Activated CD4-positive, alpha-beta T cell treated with anti-CD3 and anti-CD28 coated beads, Interleukin-2, amount 10 ng/mL, durations not matched to agents 24 days and 14 days (primary cell): Measurements from ENCODE around the gene SURF2. TPM values are rescaled to one million over a fixed set of nuclear protein-coding genes. Genes with fewer than 3 reads are reported as not detected.

Source experiments
- DNase-seq: peaks from one replicate; pipeline ENCODE4 v3.0.0; 2022
- H3K27ac Mint-ChIP-seq: one replicate; pipeline ENCODE4 v1.8.0; 2022; ENCODE audit warnings: mild to moderate bottlenecking, mixed read lengths
- H3K27me3 Mint-ChIP-seq: one replicate; pipeline ENCODE4 v1.8.0; 2022; ENCODE audit warnings: mixed read lengths
- H3K36me3 Mint-ChIP-seq: one replicate; pipeline ENCODE4 v1.8.0; 2022; ENCODE audit warnings: low read depth, mild to moderate bottlenecking, mixed read lengths
- H3K4me1 Mint-ChIP-seq: one replicate; pipeline ENCODE4 v1.8.0; 2021; ENCODE audit warnings: mixed read lengths
- H3K4me3 Mint-ChIP-seq: one replicate; pipeline ENCODE4 v1.8.0; 2022; ENCODE audit warnings: mild to moderate bottlenecking, moderate library complexity, mixed read lengths
- H3K9me3 Mint-ChIP-seq: one replicate; pipeline ENCODE4 v1.8.0; 2021; ENCODE audit warnings: mixed read lengths
- intact Hi-C: fragments of 100-400 bp; cut with micrococcal nuclease; formaldehyde crosslinking; loops from one replicate; pipeline ENCODE4 v1.15.1; 2023
- total RNA-seq: library from RNA; stranded (reverse); gene quantifications from 2 replicates; pipeline ENCODE4 v1.2.3, GENCODE V29; 2022

The SURF2 gene
- total RNA-seq, 1 donor from 2014 or later, result 28.5 TPM

DNA sequence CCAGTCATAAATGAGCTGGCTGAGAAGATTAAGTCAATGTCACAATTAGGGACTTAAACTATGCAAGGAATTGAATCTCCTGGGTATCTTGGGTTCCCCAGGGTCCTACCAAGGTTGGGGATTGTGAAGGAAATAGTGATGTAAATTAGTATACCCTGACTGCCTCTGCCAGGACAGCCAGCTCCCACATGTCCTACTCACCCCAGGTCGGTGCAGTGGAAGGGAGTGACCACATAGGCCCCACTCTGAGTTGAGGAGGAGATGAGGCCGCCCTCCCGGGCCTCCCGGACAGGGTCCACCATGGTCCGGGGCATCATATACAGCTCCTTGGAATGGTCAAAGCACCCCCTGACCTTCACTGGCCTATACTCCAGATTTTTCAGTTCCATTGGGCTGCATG is 2.8 kb upstream of the SURF2 start:
- Mint-ChIP-seq H3K4me1 (peaks cover 43% of the 10 kb centered on the region), H3K36me3 (peaks cover 58% of the 10 kb centered on the region), H3K9me3 (no peaks in the 10 kb centered on the region), H3K27ac (peak overlapping the region; percentile 39), H3K4me3 (no peak overlapping the region), H3K27me3 (no peaks in the 10 kb centered on the region)
- no peak for DNase-seq
- intact Hi-C loops, result loop anchor here (10.0 kb wide), 1 partner anchor 329 kb away; no protein-coding TSS in a partner anchor

DNA sequence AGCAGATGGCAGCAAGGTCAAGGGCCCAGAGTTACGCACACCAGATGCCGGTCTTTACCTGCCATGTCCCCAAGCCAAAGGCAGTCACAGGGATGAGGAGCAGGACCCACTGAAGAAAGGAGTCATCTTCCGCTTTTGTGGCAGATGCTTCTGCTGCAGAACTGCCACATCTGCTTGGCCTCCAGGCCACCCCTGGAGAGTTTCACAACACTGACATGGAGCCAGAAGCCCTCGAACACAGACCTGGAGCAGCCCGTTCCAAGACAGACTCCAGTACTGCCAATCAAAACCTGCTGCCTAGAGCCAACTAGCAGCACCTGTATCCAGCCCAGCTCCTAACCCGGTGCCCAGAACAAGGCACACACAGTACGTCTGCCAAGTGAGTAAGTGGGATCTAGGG is 1.6 kb upstream of the SURF2 start:
- intact Hi-C loops, result loop anchor here (5.0 to 10.0 kb wide), 2 partner anchors 63 to 330 kb away; partner anchors contain the start of gene REXO4
- peaks cover 36% of the 10 kb centered on the region for H3K4me1 Mint-ChIP-seq
- peaks cover 51% of the 10 kb centered on the region for H3K36me3 Mint-ChIP-seq

DNA sequence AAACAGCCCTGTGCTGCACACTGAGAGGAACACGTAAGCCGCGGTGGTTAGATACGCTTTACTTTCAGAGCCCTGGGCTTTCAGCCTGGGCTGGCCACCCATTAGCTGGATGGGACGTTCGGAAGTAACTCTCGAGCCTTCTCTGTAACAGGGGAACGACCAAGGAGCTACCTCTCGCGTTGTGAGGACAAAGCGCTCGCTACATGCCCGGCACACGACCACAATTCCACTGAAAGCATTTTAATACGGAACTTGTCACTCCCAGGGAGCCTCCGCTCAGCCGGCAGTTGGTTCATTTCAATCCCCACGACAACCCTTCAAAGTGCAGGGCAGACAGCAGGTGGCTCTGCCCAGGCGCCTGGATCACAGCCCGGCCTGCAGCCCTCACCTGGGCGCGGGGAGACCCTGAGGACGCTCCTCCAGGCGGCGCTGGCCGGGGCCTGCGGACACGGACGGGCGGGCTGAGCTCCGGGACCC is 431 bp upstream of the SURF2 start:
- intact Hi-C loops, result loop anchor here (1.0 to 10.0 kb wide), 4 partner anchors 8 to 331 kb away; partner anchors contain the start of genes MED22, REXO4 and RPL7A
- H3K4me1 Mint-ChIP-seq, result peaks cover 36% of the 10 kb centered on the region
- peak; percentile 73 for DNase-seq

More for the DNA sequence above, 1.6 kb upstream of the SURF2 start:
- Mint-ChIP-seq H3K9me3 (no peaks in the 10 kb centered on the region), H3K4me3 (peak overlapping the region; percentile 92), H3K27ac (peak overlapping the region; percentile 24), H3K27me3 (no peaks in the 10 kb centered on the region)
- no peak for DNase-seq

DNA sequence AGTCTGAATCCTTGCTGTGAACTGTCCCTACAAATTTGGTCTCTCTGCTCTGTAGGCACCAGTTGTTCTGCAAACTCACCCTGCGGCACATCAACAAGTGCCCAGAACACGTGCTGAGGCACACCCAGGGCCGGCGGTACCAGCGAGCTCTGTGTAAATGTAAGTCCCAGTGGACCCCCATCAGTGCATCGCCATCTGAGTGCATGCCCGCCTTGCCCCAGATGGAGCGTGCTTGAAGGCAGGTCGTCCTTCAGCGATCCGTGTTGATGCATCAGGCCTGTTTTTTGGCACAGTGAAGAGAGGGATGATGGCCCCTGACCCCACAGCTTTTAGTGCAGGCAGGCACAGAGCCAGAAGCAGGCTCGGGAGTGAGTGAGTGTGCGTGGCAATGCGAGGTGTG is 1.3 kb downstream of the SURF2 start:
- H3K27ac Mint-ChIP-seq, result no peak overlapping the region
- peaks cover 45% of the 10 kb centered on the region for H3K36me3 Mint-ChIP-seq
- intact Hi-C loops, result loop anchor here (5.0 to 10.0 kb wide), 2 partner anchors 60 to 333 kb away; partner anchors contain the start of gene REXO4
- no peaks in the 10 kb centered on the region for H3K9me3 Mint-ChIP-seq
- H3K4me3 Mint-ChIP-seq, result peak overlapping the region; percentile 88
- no peaks in the 10 kb centered on the region for H3K27me3 Mint-ChIP-seq
- DNase-seq, result no peak
- peaks cover 46% of the 10 kb centered on the region for H3K4me1 Mint-ChIP-seq

More for the DNA sequence above, 431 bp upstream of the SURF2 start:
- peak overlapping the region; percentile 92 for H3K4me3 Mint-ChIP-seq
- peaks cover 48% of the 10 kb centered on the region for H3K36me3 Mint-ChIP-seq
- H3K9me3 Mint-ChIP-seq, result no peaks in the 10 kb centered on the region
- no peaks in the 10 kb centered on the region for H3K27me3 Mint-ChIP-seq
- peak overlapping the region; percentile 82 for H3K27ac Mint-ChIP-seq

DNA sequence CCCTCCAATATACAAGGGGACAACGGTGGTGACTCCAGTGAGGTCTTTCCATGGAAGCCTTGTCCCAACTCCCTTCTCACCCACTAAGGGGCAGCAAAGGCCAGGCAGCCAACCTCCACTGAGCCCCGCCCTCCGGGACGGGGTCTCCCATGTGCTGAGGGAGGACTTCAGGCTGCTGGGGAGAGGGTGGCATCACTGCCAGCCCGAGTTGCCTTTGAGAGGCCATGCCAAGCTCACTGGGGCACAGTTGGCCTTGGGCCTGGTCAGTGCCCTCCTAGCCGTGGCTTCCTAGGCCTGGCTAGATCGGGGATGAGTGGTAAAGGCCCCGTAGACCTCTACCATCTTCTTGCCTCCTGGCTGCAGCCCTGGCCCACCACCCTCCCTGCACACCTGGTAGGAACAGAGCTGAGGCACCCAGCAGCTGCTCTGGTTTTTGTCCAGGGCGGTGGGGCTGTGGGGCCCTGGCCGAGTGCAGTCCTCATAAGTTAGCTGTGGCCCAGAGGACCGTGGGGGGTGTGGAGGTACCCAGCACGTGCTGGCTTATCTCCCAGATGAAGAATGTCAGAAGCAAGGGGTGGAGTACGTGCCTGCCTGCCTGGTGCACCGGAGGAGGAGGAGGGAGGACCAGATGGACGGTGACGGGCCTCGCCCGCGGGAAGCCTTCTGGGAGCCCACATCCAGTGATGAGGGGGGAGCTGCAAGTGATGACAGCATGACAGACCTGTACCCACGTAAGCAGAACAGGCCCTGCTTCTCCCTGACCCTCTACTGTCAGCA is 3.2 kb downstream of the SURF2 start:
- Mint-ChIP-seq H3K27ac (no peak overlapping the region), H3K27me3 (no peaks in the 10 kb centered on the region), H3K4me3 (no peak overlapping the region), H3K36me3 (peaks cover 55% of the 10 kb centered on the region), H3K9me3 (no peaks in the 10 kb centered on the region), H3K4me1 (peaks cover 41% of the 10 kb centered on the region)
- no peak for DNase-seq
- intact Hi-C loops, result loop anchor here (5.0 to 10.0 kb wide), 2 partner anchors 58 to 335 kb away; partner anchors contain the start of gene REXO4

DNA sequence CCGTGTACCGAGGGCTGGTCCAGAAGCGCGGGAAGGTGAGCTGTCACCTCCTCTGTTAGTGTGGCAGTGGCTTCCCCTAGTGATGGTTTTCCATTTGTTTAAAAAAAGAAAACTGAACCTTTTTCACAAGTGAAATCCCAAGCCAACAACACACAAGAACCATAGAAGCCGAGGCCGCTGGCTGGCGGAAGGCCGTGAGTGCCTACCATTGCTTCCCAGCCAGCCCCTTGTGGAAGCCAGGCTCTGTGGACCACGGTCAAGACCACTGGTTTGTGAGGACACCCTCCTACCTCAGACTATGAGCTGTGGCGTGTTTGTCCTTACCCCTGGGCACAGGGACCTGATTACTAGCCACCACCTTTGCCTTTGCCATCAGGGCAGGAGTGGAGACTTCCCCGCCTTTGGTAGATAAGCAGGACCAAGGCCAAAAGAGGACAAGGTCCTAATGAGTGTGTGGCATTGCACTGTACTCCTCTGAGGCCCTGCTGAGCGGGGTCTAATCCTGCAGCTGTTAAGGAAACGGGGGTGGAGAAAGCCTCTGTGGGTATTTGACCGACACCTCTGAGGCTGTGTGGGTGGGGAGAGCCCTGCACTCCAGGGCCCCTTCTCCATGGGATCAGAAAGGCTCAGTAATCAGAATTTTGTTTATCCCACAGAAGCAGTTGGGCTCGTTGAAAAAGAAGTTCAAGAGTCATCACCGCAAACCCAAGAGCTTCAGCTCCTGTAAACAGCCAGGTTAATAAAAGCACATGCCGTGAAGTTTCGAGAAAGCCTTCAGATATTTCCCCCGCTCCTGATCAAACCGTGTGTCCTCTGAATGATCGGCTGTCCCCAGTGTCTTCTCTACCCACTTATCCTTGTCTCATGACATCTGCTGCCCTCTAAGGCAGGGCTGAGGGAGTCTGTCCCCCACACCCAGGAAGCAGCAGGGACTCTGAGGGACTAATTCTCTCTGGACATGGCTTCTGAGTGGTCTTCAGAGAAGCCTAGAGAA is 4.3 kb downstream of the SURF2 start:
- no peak for DNase-seq
- intact Hi-C loops, result no loop called here

DNA sequence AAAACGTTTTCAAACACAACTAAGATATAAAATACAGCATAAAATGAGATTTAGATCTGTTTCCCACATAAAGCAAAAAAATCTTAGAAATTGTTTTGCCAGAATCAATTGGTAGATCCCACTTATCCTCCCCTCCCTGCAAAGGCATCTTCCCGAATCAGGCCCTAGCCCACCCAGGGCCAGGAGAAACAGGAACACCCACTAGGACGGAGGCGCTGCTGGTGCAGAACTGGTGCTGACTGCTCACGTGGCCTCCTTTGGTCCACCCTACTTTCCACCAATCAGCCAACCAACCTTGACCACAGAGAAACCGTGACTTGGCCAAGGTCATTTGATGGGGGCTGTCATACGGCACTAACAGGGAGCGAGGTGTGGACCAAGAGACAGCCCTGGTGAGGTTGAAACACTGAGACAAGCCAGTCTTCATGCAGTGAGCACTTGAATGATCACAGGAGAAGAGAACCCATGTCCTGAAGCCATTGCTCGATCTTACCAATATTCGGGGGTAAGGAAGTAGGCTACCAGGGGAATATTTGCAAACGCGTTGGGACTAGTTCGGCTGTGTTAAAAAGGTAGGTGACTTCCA is 5.2 kb downstream of the SURF2 start:
- Mint-ChIP-seq H3K4me3 (no peak overlapping the region), H3K4me1 (peaks cover 35% of the 10 kb centered on the region), H3K36me3 (peaks cover 68% of the 10 kb centered on the region), H3K9me3 (no peaks in the 10 kb centered on the region), H3K27me3 (no peaks in the 10 kb centered on the region), H3K27ac (peak overlapping the region; percentile 76)
- intact Hi-C loops, result no loop called here
- DNase-seq, result no peak

More for the DNA sequence above, 4.3 kb downstream of the SURF2 start:
- Mint-ChIP-seq H3K36me3 (peaks cover 62% of the 10 kb centered on the region), H3K4me1 (peaks cover 35% of the 10 kb centered on the region), H3K27ac (peak overlapping the region; percentile 76), H3K27me3 (no peaks in the 10 kb centered on the region), H3K9me3 (no peaks in the 10 kb centered on the region), H3K4me3 (no peak overlapping the region)

GRCh38 chr9:133362359-133363044 is 6.2 kb downstream of the SURF2 start:
- Mint-ChIP-seq H3K27ac (peak overlapping the region; percentile 28), H3K27me3 (no peaks in the 10 kb centered on the region), H3K9me3 (no peaks in the 10 kb centered on the region), H3K4me3 (no peak overlapping the region), H3K36me3 (peaks cover 73% of the 10 kb centered on the region), H3K4me1 (peaks cover 35% of the 10 kb centered on the region)
- no peak for DNase-seq
- intact Hi-C loops, result no loop called here

DNA sequence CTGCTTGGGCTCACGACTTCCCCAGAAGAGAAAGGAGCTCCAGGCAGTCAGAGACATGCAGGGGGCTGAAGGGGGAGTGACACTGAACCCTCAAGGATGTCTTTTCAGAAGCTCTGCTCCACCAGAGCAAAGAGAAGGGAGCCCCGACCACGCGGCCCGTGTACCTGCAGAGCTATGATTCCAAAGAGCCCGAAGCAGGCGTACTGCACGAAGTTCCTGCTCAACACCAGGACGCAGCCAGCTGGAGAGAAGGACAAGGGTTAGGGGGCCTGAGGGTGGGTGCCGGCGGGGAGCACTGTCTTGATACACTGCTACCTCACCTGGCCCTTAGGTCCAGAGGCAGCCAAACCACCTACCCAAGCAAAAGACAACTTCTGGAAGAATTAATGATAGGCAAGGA is 10.1 kb downstream of the SURF2 start:
- no peaks in the 10 kb centered on the region for H3K9me3 Mint-ChIP-seq
- H3K27ac Mint-ChIP-seq, result no peak overlapping the region
- peaks cover 78% of the 10 kb centered on the region for H3K36me3 Mint-ChIP-seq
- intact Hi-C loops, result no loop called here
- peaks cover 40% of the 10 kb centered on the region for H3K4me1 Mint-ChIP-seq
- no peak overlapping the region for H3K4me3 Mint-ChIP-seq
- no peak for DNase-seq
- no peaks in the 10 kb centered on the region for H3K27me3 Mint-ChIP-seq

- intact Hi-C loops, result no loop called here
Observed at GRCh38 chr9:133367221-133367620, 10.9 kb downstream of the SURF2 start.

DNA sequence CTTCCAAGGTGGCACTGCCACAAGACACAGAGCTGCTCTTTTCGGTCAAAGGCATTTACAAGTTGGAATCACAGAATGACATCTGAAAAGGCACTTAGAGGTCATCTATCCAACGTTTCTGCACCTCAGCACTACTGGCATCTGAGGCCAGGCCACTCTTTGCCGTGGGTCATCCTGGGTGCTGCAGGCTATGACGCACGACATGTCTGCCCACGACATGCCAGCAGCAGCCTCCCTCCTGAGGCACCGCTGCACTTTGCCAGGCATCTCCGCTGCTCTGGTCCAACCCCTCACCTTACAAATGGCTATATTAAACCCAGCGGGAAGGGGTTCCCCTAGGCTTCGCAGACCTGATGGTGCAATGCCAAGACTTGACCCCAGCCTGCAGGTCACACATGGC is 11.4 kb downstream of the SURF2 start:
- Mint-ChIP-seq H3K36me3 (peaks cover 80% of the 10 kb centered on the region), H3K27me3 (no peaks in the 10 kb centered on the region), H3K4me1 (peaks cover 46% of the 10 kb centered on the region), H3K4me3 (no peak overlapping the region), H3K27ac (no peak overlapping the region), H3K9me3 (no peaks in the 10 kb centered on the region)
- DNase-seq, result no peak
- intact Hi-C loops, result no loop called here

More at GRCh38 chr9:133367221-133367620, 10.9 kb downstream of the SURF2 start:
- H3K27ac Mint-ChIP-seq, result no peak overlapping the region
- no peaks in the 10 kb centered on the region for H3K9me3 Mint-ChIP-seq
- no peak for DNase-seq
- H3K4me1 Mint-ChIP-seq, result peaks cover 41% of the 10 kb centered on the region
- no peaks in the 10 kb centered on the region for H3K27me3 Mint-ChIP-seq
- H3K36me3 Mint-ChIP-seq, result peaks cover 78% of the 10 kb centered on the region
- no peak overlapping the region for H3K4me3 Mint-ChIP-seq

DNA sequence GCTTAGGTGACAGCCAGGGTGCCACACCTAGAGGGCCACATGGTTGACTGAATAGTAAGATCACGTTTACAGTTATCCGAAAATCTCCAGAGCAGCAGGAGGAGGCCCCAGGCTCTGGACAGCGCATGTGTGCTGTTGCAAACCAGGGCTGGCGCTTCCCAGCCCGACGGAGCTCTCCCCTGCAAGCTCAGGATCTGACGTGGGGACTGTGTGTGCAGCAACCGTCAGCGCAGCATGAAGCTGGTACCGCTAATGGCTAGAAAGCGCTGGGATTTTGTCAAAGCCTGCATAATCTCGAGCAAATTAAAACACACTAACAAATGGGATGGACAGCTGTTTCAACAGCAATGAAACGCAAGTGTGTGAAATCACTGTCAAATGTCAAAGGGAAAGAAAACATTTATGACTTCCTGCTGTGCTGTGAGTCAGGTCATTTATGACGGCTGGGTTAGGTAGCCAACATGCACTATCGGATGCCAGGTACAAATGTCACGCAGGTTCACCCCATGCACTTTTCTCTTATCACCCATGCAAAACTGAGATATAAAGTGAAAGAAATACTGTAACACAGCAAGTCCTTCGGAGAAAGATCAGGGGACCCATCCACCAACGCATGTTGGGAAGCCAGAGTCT is 12.0 kb downstream of the SURF2 start:
- Mint-ChIP-seq H3K27ac (peak overlapping the region; percentile 94), H3K27me3 (no peaks in the 10 kb centered on the region), H3K36me3 (peaks cover 80% of the 10 kb centered on the region), H3K9me3 (no peaks in the 10 kb centered on the region), H3K4me3 (peak overlapping the region; percentile 22), H3K4me1 (peaks cover 52% of the 10 kb centered on the region)
- intact Hi-C loops, result no loop called here
- no peak for DNase-seq
